ENCODE measurements around the gene PIGU.

- TF ChIP-seq POLR2A (IDR thresholded peaks at IDR 0.05) = no peak
- TF ChIP-seq POLR2AphosphoS5 (IDR thresholded peaks at IDR 0.05) = no peak
Observed at GRCh38 chr20:34654207-34654744, 22.6 kb downstream of the PIGU start.

Data from stomach (tissue), 4 donors.